OCI-LY7 (cell line): Measurements from ENCODE around the gene DNAH3. TPM values are rescaled to one million over a fixed set of nuclear protein-coding genes. Genes with fewer than 3 reads are reported as not detected.

Experiments used
- BruUV-seq: library from RNA; stranded (reverse); fragments of 400-500 nt; replicated peaks from 2 replicates; lab custom pipeline; 2021; lab: Mats Ljungman, UMichigan
- CTCF ChIA-PET: fragments of 300-600 bp; sonication (Branson Sonifier 250); formaldehyde crosslinking; loops from one replicate; lab custom pipeline; 2022; ENCODE audit warnings: antibody characterized with exemption; ENCODE audit not compliant: unreplicated experiment; lab: Charles Lee
- POLR2A ChIA-PET: fragments of 300-600 bp; sonication (Branson Sonifier 250); formaldehyde crosslinking; loops from one replicate; lab custom pipeline; 2022; ENCODE audit warnings: antibody characterized with exemption; lab: Charles Lee
- DNase-seq: peaks from one replicate; pipeline ENCODE4 v3.0.0-alpha.2; 2015; ENCODE audit warnings: low spot score
- H2AFZ ChIP-seq: fragments of 200-600 bp; sonication (generic), shearing (Covaris generic); 2 replicates; pipeline ENCODE4 v1.6.1; 2014; ENCODE audit warnings: mild to moderate bottlenecking, antibody characterized with exemption, low read length, moderate library complexity
- H3K27ac ChIP-seq: fragments of 200-600 bp; sonication (generic); 2 replicates; pipeline ENCODE4 v1.5.1; 2014; ENCODE audit warnings: mixed run types, low read depth, mild to moderate bottlenecking, moderate library complexity, low read length, inconsistent platforms; ENCODE audit not compliant: poor library complexity, severe bottlenecking
- H3K36me3 ChIP-seq: fragments of 200-600 bp; sonication (generic); 2 replicates; pipeline ENCODE4 v1.6.1; 2014; ENCODE audit warnings: mild to moderate bottlenecking, antibody characterized with exemption, low read length, moderate library complexity, mixed read lengths; ENCODE audit not compliant: insufficient read depth
- H3K4me1 ChIP-seq: fragments of 200-600 bp; sonication (generic); 2 replicates; pipeline ENCODE4 v1.5.1; 2014; ENCODE audit warnings: mild to moderate bottlenecking, low read length; ENCODE audit not compliant: insufficient read depth, poor library complexity, severe bottlenecking
- H3K4me2 ChIP-seq: fragments of 200-600 bp; sonication (generic); 2 replicates; pipeline ENCODE4 v1.6.1; 2014; ENCODE audit warnings: mild to moderate bottlenecking, low read length
- H3K4me3 ChIP-seq: fragments of 200-600 bp; sonication (generic); 2 replicates; pipeline ENCODE4 v1.5.1; 2014; ENCODE audit warnings: mild to moderate bottlenecking, low read depth, low read length; ENCODE audit not compliant: poor library complexity, severe bottlenecking
- H3K79me2 ChIP-seq: fragments of 200-600 bp; sonication (generic); 2 replicates; pipeline ENCODE4 v1.6.1; 2016; ENCODE audit warnings: low read depth, mild to moderate bottlenecking, low read length, moderate library complexity, mixed read lengths; ENCODE audit not compliant: insufficient read depth
- H3K9me2 ChIP-seq: fragments of 200-600 bp; sonication (generic); 2 replicates; pipeline ENCODE4 v1.6.1; 2016; ENCODE audit warnings: mild to moderate bottlenecking, low read length, mixed read lengths; ENCODE audit not compliant: insufficient read depth
- H3K9me3 ChIP-seq: fragments of 200-600 bp; sonication (generic); 2 replicates; pipeline ENCODE4 v1.6.1; 2014; ENCODE audit warnings: mild to moderate bottlenecking, mixed run types, low read length, mixed read lengths
- H4K20me1 ChIP-seq: fragments of 200-600 bp; sonication (generic); 2 replicates; pipeline ENCODE4 v1.6.1; 2014; ENCODE audit warnings: mild to moderate bottlenecking, antibody characterized with exemption, low read length, moderate library complexity, mixed read lengths; ENCODE audit not compliant: insufficient read depth
- EZH2phosphoT487 ChIP-seq: fragments of 200-600 bp; sonication (generic); IDR thresholded peaks from 2 replicates; pipeline ENCODE4 v1.6.1; 2018; ENCODE audit warnings: low read depth, borderline replicate concordance, mild to moderate bottlenecking, mixed run types, antibody characterized with exemption, low read length, moderate library complexity, mixed read lengths
- intact Hi-C: fragments of 100-400 bp; cut with micrococcal nuclease; formaldehyde crosslinking; loops from one replicate; pipeline ENCODE4 v1.10.0; 2022; ENCODE audit not compliant: unreplicated experiment
- total RNA-seq, 2 experiments: library from RNA; depleted of rRNA in 1 of 2; stranded (reverse); fragments of >200 nt in 1 of 2; shearing (Covaris generic) in 1 of 2; gene quantifications; 2 replicates each; pipeline ENCODE4 v1.2.3, GENCODE V29; 2014 to 2022
- TF ChIP-seq, protein P1 (sequence below): fragments of 200-600 bp; sonication (generic); conservative IDR thresholded peaks from 2 replicates; pipeline ENCODE4 v1.5.1; 2014; ENCODE audit warnings: mild to moderate bottlenecking, antibody characterized with exemption, low read length, moderate library complexity, mixed read lengths

Gene DNAH3
- total RNA-seq, 2 experiments from 2014 or later = not detected

DNA sequence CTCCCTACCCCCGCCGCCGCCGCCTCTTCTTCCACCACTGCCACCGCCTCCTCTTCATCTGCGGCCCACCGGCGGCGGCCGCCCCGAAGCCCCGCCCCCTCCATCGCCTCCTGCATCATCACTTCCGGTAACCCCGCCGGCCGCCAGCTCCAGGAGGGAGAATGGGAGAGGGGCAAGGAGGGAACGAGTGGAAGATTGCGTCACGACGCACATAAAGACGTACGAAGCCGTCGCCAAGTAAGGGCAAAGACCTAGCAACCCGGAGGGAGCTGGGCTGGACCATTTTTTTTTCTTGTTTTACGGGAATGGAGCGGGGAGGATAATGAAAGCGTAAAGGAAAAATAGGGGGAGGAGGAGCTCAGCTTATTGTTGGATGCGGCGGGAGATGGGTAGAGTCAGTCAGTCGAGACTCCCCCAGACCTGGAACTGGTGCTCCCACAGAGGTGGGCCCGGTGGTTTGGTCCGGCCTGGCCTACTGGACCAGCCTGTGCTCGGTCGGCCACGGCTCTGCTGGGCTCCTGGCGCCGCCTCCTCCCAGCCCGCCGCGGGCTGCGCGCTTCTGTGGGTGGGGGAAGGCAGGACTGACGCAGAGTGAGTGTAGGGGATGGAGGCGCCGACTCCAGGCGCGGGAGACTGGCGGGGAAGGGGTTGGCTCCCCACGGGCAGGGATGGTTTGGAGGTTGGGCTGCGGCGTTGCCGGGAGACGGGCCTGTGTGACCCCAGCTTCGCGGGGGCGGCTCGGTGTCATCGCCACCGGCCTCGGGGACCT, 250.2 kb downstream of the DNAH3 start, which contains the start of the genes DCUN1D3 and LYRM1:
Gene DCUN1D3 (minus strand): TSS at position 60 of the 769 bp plus-strand sequence. CDS start 37,820 bp downstream, outside the sequence.
Gene LYRM1 (plus strand): TSS at position 473 of the 769 bp plus-strand sequence. CDS start 14,785 bp downstream, outside the sequence.
- H2AFZ ChIP-seq = peak within 1 kb of the TSS; percentile 75
- H3K36me3 ChIP-seq = peaks cover 29% of the 10 kb centered on the region
- peak within 1 kb of the TSS; percentile 75 for H3K4me3 ChIP-seq
- peak; percentile 95 for DNase-seq
- peak within 1 kb of the TSS; percentile 91 for H3K4me2 ChIP-seq
- no peaks in the 10 kb centered on the region for H3K9me3 ChIP-seq
- H3K27ac ChIP-seq = peak within 1 kb of the TSS; percentile 56
- no peaks in the 10 kb centered on the region for H3K9me2 ChIP-seq
- intact Hi-C loops = loop anchor here (2.0 to 10.0 kb wide), 3 partner anchors 26 to 1397 kb away; partner anchors contain the start of genes ERI2, POLR3E and REXO5
- peaks cover 18% of the 10 kb centered on the region for H4K20me1 ChIP-seq
- no TSS peak for BruUV-seq
- TF ChIP-seq, protein P1, sequence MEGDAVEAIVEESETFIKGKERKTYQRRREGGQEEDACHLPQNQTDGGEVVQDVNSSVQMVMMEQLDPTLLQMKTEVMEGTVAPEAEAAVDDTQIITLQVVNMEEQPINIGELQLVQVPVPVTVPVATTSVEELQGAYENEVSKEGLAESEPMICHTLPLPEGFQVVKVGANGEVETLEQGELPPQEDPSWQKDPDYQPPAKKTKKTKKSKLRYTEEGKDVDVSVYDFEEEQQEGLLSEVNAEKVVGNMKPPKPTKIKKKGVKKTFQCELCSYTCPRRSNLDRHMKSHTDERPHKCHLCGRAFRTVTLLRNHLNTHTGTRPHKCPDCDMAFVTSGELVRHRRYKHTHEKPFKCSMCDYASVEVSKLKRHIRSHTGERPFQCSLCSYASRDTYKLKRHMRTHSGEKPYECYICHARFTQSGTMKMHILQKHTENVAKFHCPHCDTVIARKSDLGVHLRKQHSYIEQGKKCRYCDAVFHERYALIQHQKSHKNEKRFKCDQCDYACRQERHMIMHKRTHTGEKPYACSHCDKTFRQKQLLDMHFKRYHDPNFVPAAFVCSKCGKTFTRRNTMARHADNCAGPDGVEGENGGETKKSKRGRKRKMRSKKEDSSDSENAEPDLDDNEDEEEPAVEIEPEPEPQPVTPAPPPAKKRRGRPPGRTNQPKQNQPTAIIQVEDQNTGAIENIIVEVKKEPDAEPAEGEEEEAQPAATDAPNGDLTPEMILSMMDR = no peak
- no peak for TF ChIP-seq EZH2phosphoT487
- H3K79me2 ChIP-seq = peaks cover 27% of the 10 kb centered on the region; the same call in 1 of the 2 replicates
- ChIA-PET POLR2A (interaction anchor here (0.7 to 1.3 kb wide), 4 partner anchors 25 to 1449 kb away, joined by 4 to 5 read pairs (median 4); partner anchors contain the start of genes ERI2 and REXO5), CTCF (no interaction called here)
- H3K4me1 ChIP-seq = peaks cover 50% of the 10 kb centered on the region

- TF ChIP-seq, protein P1 = no peak
- TF ChIP-seq EZH2phosphoT487 = no peak
- POLR2A ChIA-PET = interaction anchor here (0.7 to 1.2 kb wide), 3 partner anchors 24 to 1344 kb away, joined by 5 to 6 read pairs (median 5); partner anchors contain the start of genes ERI2, REXO5 and VPS35L
- peak; percentile 9 for DNase-seq
- Histone ChIP-seq H3K9me2 (no peaks in the 10 kb centered on the region), H4K20me1 (peaks cover 14% of the 10 kb centered on the region; the same call in 1 of the 2 replicates), H3K27ac (peak overlapping the region; percentile 7), H3K79me2 (peaks cover 27% of the 10 kb centered on the region; the same call in 1 of the 2 replicates), H3K9me3 (no peaks in the 10 kb centered on the region), H3K4me2 (peak overlapping the region; percentile 91), H3K36me3 (peaks cover 35% of the 10 kb centered on the region), H3K4me1 (peaks cover 45% of the 10 kb centered on the region), H2AFZ (peak overlapping the region; percentile 75; the same call in 1 of the 2 replicates), H3K4me3 (peak overlapping the region; percentile 75)
- intact Hi-C loops = loop anchor here (2.0 to 10.0 kb wide), 3 partner anchors 25 to 1398 kb away; partner anchors contain the start of genes ERI2, POLR3E and REXO5
- CTCF ChIA-PET = no interaction called here
- BruUV-seq = no TSS peak
These were observed 251.0 kb downstream of the DNAH3 start for GRCh38 chr16:20899477-20900298.
